Right atrium auricular region (tissue), 2 donors: ENCODE data around the gene C3orf52. TPM values are rescaled to one million over a fixed set of nuclear protein-coding genes. Genes with fewer than 3 reads are reported as not detected.

Experiments used
- DNase-seq: peaks from one replicate; pipeline ENCODE4 v3.0.0-alpha.2; 2019; ENCODE audit warnings: low spot score
- H3K27ac ChIP-seq, 2 donors: fragments of 200-600 bp; sonication (generic); 1 replicate in 1 of 2; 2 replicates in 1 of 2; pipeline ENCODE4 v1.5.1; 2016 to 2019
- H3K27me3 ChIP-seq, 2 donors: fragments of 200-600 bp; sonication (generic); one replicate each; pipeline versions ENCODE4 v1.5.1 to v1.6.0; 2017 to 2019
- H3K36me3 ChIP-seq: fragments of 200-600 bp; sonication (generic); one replicate; pipeline ENCODE4 v1.5.1; 2016
- H3K4me1 ChIP-seq, 2 donors: fragments of 200-600 bp; sonication (generic); one replicate each; pipeline versions ENCODE4 v1.5.1 to v1.6.0; 2017 to 2019
- H3K4me3 ChIP-seq, 2 donors: fragments of 200-600 bp; sonication (generic); 1 replicate in 1 of 2; 2 replicates in 1 of 2; pipeline ENCODE4 v1.5.1; 2017 to 2019; ENCODE audit warnings: mild to moderate bottlenecking in 1 of 2, moderate library complexity in 1 of 2
- H3K9me3 ChIP-seq, 2 donors: fragments of 200-600 bp; sonication (generic); one replicate each; pipeline ENCODE4 v1.5.1; 2019
- CTCF ChIP-seq, 2 donors: fragments of 200-600 bp; sonication (generic); IDR thresholded peaks; one replicate each; pipeline ENCODE4 v1.5.1; 2019; ENCODE audit warnings: antibody characterized with exemption in 2 of 2
- total RNA-seq, 2 donors: library from RNA; depleted of rRNA; stranded (reverse); fragments of >200 nt; gene quantifications; one replicate each; pipeline ENCODE4 v1.1.0, GENCODE V29; 2016

Gene C3orf52
- total RNA-seq, 2 donors from 2014 or later = 1.5 to 1.8 TPM

GRCh38 chr3:112095731-112096130 lies 9.5 kb downstream of the C3orf52 start:
- TF ChIP-seq CTCF (IDR thresholded peaks at IDR 0.05) = no peak
- no peak for DNase-seq
- H3K36me3 ChIP-seq = no peaks in the 10 kb centered on the region
- H3K27ac ChIP-seq = no peak overlapping the region
- no peaks in the 10 kb centered on the region for H3K27me3 ChIP-seq
- no peak overlapping the region for H3K4me3 ChIP-seq
- H3K9me3 ChIP-seq = no peaks in the 10 kb centered on the region
- H3K4me1 ChIP-seq = peaks cover 0 to 18% of the 10 kb centered on the region in 2 donors

- no peak for DNase-seq
- no peak for TF ChIP-seq CTCF (IDR thresholded peaks at IDR 0.05)
- Histone ChIP-seq H3K4me3 (no peak overlapping the region), H3K27ac (no peak overlapping the region), H3K9me3 (no peaks in the 10 kb centered on the region), H3K4me1 (peaks cover 0 to 15% of the 10 kb centered on the region in 2 donors), H3K27me3 (no peaks in the 10 kb centered on the region), H3K36me3 (no peaks in the 10 kb centered on the region)
These were observed 10.0 kb downstream of the C3orf52 start for GRCh38 chr3:112096176-112096575.

- Histone ChIP-seq H3K27ac (no peak overlapping the region), H3K27me3 (no peaks in the 10 kb centered on the region), H3K4me3 (no peak overlapping the region), H3K9me3 (no peaks in the 10 kb centered on the region), H3K4me1 (peaks cover 0 to 9% of the 10 kb centered on the region in 2 donors), H3K36me3 (no peaks in the 10 kb centered on the region)
- no peak for DNase-seq
- TF ChIP-seq CTCF (IDR thresholded peaks at IDR 0.05) = no peak
These were observed 11.2 kb downstream of the C3orf52 start for GRCh38 chr3:112097378-112097777.

- H3K27ac ChIP-seq = no peak overlapping the region
- DNase-seq = no peak
- H3K9me3 ChIP-seq = no peaks in the 10 kb centered on the region
- H3K4me1 ChIP-seq = no peaks in the 10 kb centered on the region
- H3K27me3 ChIP-seq = no peaks in the 10 kb centered on the region
- no peaks in the 10 kb centered on the region for H3K36me3 ChIP-seq
- no peak for TF ChIP-seq CTCF (IDR thresholded peaks at IDR 0.05)
- no peak overlapping the region for H3K4me3 ChIP-seq
These were observed 15.7 kb downstream of the C3orf52 start for GRCh38 chr3:112101916-112102315.

GRCh38 chr3:112104774-112105173 lies 18.6 kb downstream of the C3orf52 start:
- H3K27me3 ChIP-seq = no peaks in the 10 kb centered on the region
- H3K27ac ChIP-seq = no peak overlapping the region
- H3K4me3 ChIP-seq = no peak overlapping the region
- no peak for DNase-seq
- no peaks in the 10 kb centered on the region for H3K4me1 ChIP-seq
- no peaks in the 10 kb centered on the region for H3K36me3 ChIP-seq
- H3K9me3 ChIP-seq = no peaks in the 10 kb centered on the region
- TF ChIP-seq CTCF (IDR thresholded peaks at IDR 0.05) = no peak

- Histone ChIP-seq H3K4me3 (no peak overlapping the region), H3K4me1 (no peaks in the 10 kb centered on the region), H3K27me3 (no peaks in the 10 kb centered on the region), H3K36me3 (no peaks in the 10 kb centered on the region), H3K9me3 (no peaks in the 10 kb centered on the region), H3K27ac (no peak overlapping the region)
- DNase-seq = no peak
- TF ChIP-seq CTCF (IDR thresholded peaks at IDR 0.05) = no peak
These were observed 23.1 kb downstream of the C3orf52 start for GRCh38 chr3:112109322-112109721.
